Activated T-cell treated with anti-CD3 and anti-CD28 coated beads for 1 hour (primary cell): Measurements from ENCODE around the gene CD226.
"Not testable (repeated sequence)": the region's sequence is repeated elsewhere in the genome, so short reads cannot be mapped to it uniquely, and the experiment has no call there.

ENCODE experiments used
- DNase-seq: peaks from one replicate; pipeline ENCODE4 v3.0.0-alpha.2; 2020; ENCODE audit warnings: low read depth

The CD226 gene

GRCh38 chr18:69872661-69873060 lies 75.0 kb downstream of the CD226 start:
- DNase-seq, result no peak

- DNase-seq, result no peak
These were observed 76.3 kb downstream of the CD226 start for GRCh38 chr18:69871363-69871762.

GRCh38 chr18:69870736-69871135 lies 76.9 kb downstream of the CD226 start:
- no peak for DNase-seq

- DNase-seq, result no peak
These were observed 81.5 kb downstream of the CD226 start for GRCh38 chr18:69866212-69866611.

- no peak for DNase-seq
These were observed 81.9 kb downstream of the CD226 start for GRCh38 chr18:69865776-69866175.

- not testable (repeated sequence) for DNase-seq
These were observed 82.9 kb downstream of the CD226 start for GRCh38 chr18:69864802-69865201.

- no peak for DNase-seq
These were observed 88.8 kb downstream of the CD226 start for GRCh38 chr18:69858897-69859296.

- no peak for DNase-seq
These were observed 93.2 kb downstream of the CD226 start for GRCh38 chr18:69854455-69854854.

GRCh38 chr18:69853051-69853450 lies 94.6 kb downstream of the CD226 start:
- no peak for DNase-seq

- no peak for DNase-seq
These were observed 101.8 kb downstream of the CD226 start for GRCh38 chr18:69845593-69846506.

GRCh38 chr18:69844656-69845055 lies 103.0 kb downstream of the CD226 start:
- DNase-seq, result no peak

GRCh38 chr18:69843015-69843414 lies 104.7 kb downstream of the CD226 start:
- no peak for DNase-seq

- no peak for DNase-seq
These were observed 106.6 kb downstream of the CD226 start for GRCh38 chr18:69841117-69841516.

GRCh38 chr18:69840445-69840844 lies 107.2 kb downstream of the CD226 start:
- no peak for DNase-seq

GRCh38 chr18:69840001-69840400 lies 107.7 kb downstream of the CD226 start:
- DNase-seq, result no peak

GRCh38 chr18:69839497-69839896 lies 108.2 kb downstream of the CD226 start:
- no peak for DNase-seq

- DNase-seq, result no peak
These were observed 108.9 kb downstream of the CD226 start for GRCh38 chr18:69838620-69839411.

- no peak for DNase-seq
These were observed 109.7 kb downstream of the CD226 start for GRCh38 chr18:69838003-69838402.

GRCh38 chr18:69834980-69835379 lies 112.7 kb downstream of the CD226 start:
- DNase-seq, result not testable (repeated sequence)

GRCh38 chr18:69830189-69830588 lies 117.5 kb downstream of the CD226 start:
- no peak for DNase-seq

GRCh38 chr18:69820538-69820937 lies 127.1 kb downstream of the CD226 start:
- no peak for DNase-seq

GRCh38 chr18:69819460-69819859 lies 128.2 kb downstream of the CD226 start:
- no peak for DNase-seq

- DNase-seq, result no peak
These were observed 130.2 kb downstream of the CD226 start for GRCh38 chr18:69817335-69817940.
